ENCODE data around the gene ECE1. TPM values are rescaled to one million over a fixed set of nuclear protein-coding genes. Genes with fewer than 3 reads are reported as not detected.
"Not testable (repeated sequence)": the region's sequence is repeated elsewhere in the genome, so short reads cannot be mapped to it uniquely, and the experiment has no call there.

ECE1 gene
- total RNA-seq, 2 donors from 2014 or later, result 79.1 to 83.3 TPM

DNA sequence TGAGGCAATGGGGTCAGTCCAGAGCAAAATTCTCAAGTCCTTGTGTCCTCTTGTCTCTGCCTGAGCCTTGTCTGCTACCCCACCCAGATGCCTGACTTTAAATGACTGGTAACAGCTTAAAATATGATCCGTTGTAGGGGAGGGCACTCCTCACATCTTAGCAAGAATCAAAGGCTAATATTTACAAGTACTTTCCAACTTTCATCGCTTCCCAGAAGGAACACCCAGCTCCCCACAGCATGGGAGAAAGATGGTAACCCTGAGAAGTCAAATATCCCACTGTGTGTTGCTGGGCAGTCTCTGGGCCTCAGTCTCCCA is 5.2 kb downstream of the ECE1 start:
- Histone ChIP-seq H3K4me1 (peaks cover 66% of the 10 kb centered on the region), H3K4me3 (no peak overlapping the region), H3K9me3 (no peaks in the 10 kb centered on the region), H3K27me3 (no peaks in the 10 kb centered on the region), H3K27ac (peak overlapping the region; percentile 48 to 82 (median 68)), H3K36me3 (replicated peaks in 1 of 2; ENCODE audit: insufficient read depth in 1 of 2, low read depth in 2 of 2) (no peaks in the 10 kb centered on the region)
- DNase-seq (no peak), ATAC-seq (no peak)
- 35 to 41% methylated on average over 2 of the region's 2 CpGs for WGBS, 2 donors
- intact Hi-C loops (cut with DNase I), result loop anchor here (10.0 kb wide), 1 partner anchor 50 kb away; no protein-coding TSS in a partner anchor
- TF ChIP-seq POLR2A (IDR thresholded peaks at IDR 0.05), result peak in 1 of 3 donors; percentile 8
- TF ChIP-seq, protein P1, sequence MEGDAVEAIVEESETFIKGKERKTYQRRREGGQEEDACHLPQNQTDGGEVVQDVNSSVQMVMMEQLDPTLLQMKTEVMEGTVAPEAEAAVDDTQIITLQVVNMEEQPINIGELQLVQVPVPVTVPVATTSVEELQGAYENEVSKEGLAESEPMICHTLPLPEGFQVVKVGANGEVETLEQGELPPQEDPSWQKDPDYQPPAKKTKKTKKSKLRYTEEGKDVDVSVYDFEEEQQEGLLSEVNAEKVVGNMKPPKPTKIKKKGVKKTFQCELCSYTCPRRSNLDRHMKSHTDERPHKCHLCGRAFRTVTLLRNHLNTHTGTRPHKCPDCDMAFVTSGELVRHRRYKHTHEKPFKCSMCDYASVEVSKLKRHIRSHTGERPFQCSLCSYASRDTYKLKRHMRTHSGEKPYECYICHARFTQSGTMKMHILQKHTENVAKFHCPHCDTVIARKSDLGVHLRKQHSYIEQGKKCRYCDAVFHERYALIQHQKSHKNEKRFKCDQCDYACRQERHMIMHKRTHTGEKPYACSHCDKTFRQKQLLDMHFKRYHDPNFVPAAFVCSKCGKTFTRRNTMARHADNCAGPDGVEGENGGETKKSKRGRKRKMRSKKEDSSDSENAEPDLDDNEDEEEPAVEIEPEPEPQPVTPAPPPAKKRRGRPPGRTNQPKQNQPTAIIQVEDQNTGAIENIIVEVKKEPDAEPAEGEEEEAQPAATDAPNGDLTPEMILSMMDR (IDR thresholded peaks at IDR 0.05), result no peak

DNA sequence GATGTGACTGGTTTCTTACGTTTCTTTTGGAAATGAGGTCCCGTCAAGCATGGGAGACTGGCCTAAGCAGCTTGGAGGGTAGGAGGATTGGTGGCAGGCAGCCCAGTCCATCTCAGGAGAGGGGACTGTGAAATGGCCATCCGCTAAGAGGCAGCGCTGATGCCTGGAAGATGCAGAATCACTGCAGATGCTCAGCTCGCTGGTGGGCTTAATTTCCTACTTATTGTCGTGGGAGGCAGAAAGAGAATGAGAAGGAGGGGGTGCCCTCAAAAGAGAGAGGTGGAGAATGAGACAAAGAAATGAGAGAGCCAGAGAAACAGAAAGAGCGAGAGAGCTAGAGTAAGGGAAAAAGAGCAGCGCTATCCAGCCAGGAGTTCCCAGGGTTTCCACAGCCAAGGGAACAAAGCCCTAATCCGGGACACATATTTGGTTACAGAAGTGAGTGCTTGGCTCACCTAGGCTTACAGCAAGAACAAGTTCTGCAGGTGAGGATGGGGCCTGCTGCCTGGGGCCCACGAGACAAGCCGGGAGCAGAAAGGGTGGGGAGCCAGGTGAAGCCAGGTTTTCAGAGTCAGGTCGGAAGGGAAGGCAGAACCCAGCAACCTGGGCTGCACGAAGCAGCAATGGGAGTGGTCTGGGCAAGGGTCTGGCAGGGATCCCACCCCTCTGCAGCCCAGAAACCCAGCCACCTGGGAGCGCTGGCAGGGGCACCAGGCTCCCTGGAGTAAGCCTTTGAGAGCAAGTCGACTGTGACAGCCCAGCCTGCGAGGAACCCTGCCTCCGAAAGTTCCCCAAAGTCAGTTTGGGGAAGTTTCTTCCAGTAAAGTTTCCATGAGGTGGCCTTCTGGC is 5.8 kb downstream of the ECE1 start:
- TF ChIP-seq, protein P1 (IDR thresholded peaks at IDR 0.05), result no peak
- no peak for TF ChIP-seq POLR2A (IDR thresholded peaks at IDR 0.05)
- Histone ChIP-seq H3K4me1 (peaks cover 67% of the 10 kb centered on the region), H3K4me3 (no peak overlapping the region), H3K9me3 (no peaks in the 10 kb centered on the region), H3K27ac (peak overlapping the region; percentile 48 to 82 (median 68)), H3K27me3 (no peaks in the 10 kb centered on the region), H3K36me3 (replicated peaks in 1 of 2; ENCODE audit: insufficient read depth in 1 of 2, low read depth in 2 of 2) (no peaks in the 10 kb centered on the region)
- intact Hi-C loops (cut with DNase I), result loop anchor here (10.0 kb wide), 1 partner anchor 50 kb away; no protein-coding TSS in a partner anchor
- DNase-seq (peak in 3 of 4 donors; percentile 55 to 61 (median 60)), ATAC-seq (peak; percentile 37)
- WGBS, 2 donors, result 49 to 50% methylated on average over 15 to 17 of the region's 17 CpGs

DNA sequence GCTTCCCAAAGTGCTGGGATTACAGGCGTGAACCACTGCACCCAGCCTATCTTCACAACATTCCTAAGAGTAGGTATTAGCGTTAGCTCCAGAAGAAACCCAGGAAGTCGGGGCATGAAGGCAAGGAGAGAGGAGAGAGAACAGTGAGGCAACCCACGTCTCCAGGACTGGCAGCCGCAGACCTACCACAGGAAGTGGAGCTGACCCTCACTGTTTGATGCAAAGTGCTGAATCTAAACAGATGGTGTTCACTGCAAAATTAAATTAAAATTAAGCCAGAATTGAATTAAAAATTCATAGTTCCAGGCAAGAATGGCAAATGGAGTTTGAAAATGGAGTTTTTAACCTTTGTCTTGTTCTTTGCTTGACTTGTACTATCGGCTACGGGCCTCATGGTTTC is 6.7 kb downstream of the ECE1 start:
- Histone ChIP-seq H3K4me3 (no peak overlapping the region), H3K4me1 (peaks cover 67% of the 10 kb centered on the region), H3K36me3 (replicated peaks in 1 of 2; ENCODE audit: insufficient read depth in 1 of 2, low read depth in 2 of 2) (no peaks in the 10 kb centered on the region), H3K9me3 (no peaks in the 10 kb centered on the region), H3K27me3 (no peaks in the 10 kb centered on the region), H3K27ac (peak overlapping the region in 3 of 4 donors; percentile 58 to 82 (median 79))
- ATAC-seq (no peak), DNase-seq (no peak)
- 75 to 78% methylated on average over 7 of the region's 7 CpGs for WGBS, 2 donors
- intact Hi-C loops (cut with DNase I), result loop anchor here (10.0 kb wide), 1 partner anchor 51 kb away; no protein-coding TSS in a partner anchor
- TF ChIP-seq POLR2A (IDR thresholded peaks at IDR 0.05), result no peak
- TF ChIP-seq, protein P1 (IDR thresholded peaks at IDR 0.05), result no peak

DNA sequence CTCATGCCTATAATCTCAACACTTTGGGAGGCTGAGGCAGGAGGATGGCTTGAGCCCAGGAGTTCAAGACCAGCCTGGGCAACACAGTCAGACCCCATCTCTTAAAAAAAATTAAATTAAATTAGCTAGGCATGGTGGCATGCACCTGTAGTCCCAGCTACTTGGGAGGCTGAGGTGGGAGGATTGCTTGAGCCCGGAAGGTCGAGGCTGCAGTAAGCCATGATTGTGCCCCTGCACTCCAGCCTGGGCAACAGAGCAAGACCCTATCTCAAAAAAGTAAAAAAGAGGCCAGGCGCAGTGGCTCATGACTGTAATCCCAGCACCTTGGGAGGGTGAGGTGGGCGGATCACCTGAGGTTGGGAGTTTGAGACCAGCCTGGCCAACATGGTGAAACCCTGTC is 8.2 kb downstream of the ECE1 start:
- WGBS, 2 donors, result 100% methylated on average over 4 of the region's 4 CpGs
- intact Hi-C loops (cut with DNase I), result loop anchor here (10.0 kb wide), 1 partner anchor 53 kb away; no protein-coding TSS in a partner anchor
- H3K9me3 ChIP-seq; H3K4me3 ChIP-seq; H3K36me3 ChIP-seq (replicated peaks in 1 of 2; ENCODE audit: insufficient read depth in 1 of 2, low read depth in 2 of 2); DNase-seq; H3K27me3 ChIP-seq; ATAC-seq; H3K27ac ChIP-seq: not testable (repeated sequence)
- H3K4me1 ChIP-seq, result peaks cover 74% of the 10 kb centered on the region

DNA sequence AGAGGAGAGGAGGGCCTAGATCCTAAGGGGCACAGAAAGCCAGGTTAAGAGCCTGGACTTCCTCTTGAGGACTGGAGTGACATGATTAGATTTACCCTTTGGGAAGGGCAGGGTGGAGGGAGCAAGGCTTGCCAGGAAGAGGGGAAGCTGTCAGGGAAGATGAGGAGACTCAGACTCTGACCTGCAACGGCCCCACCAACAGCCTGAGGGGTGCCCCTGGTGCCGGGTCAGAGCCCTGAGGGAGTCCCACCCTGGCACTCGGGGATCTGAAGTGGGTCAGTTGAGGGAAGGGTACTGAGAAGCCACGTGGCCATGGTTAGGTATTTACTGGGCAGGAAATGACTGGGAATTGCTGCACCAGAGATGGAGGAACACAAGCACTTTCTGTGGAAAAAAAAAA is 9.8 kb downstream of the ECE1 start:
- TF ChIP-seq, protein P1 (IDR thresholded peaks at IDR 0.05), result no peak
- no peak for TF ChIP-seq POLR2A (IDR thresholded peaks at IDR 0.05)
- H3K36me3 ChIP-seq (replicated peaks in 1 of 2; ENCODE audit: insufficient read depth in 1 of 2, low read depth in 2 of 2), result no peaks in the 10 kb centered on the region
- H3K4me3 ChIP-seq, result no peak overlapping the region
- intact Hi-C loops (cut with DNase I), result loop anchor here (10.0 kb wide), 1 partner anchor 54 kb away; no protein-coding TSS in a partner anchor
- no peak for DNase-seq
- 67 to 70% methylated on average over 4 of the region's 4 CpGs for WGBS, 2 donors
- H3K4me1 ChIP-seq, result peaks cover 74% of the 10 kb centered on the region
- peak overlapping the region in 3 of 4 donors; percentile 20 to 66 (median 49) for H3K27ac ChIP-seq
- no peaks in the 10 kb centered on the region for H3K9me3 ChIP-seq
- no peaks in the 10 kb centered on the region for H3K27me3 ChIP-seq
- ATAC-seq, result no peak
